ENCODE results near the gene YWHAE. TPM values are rescaled to one million over a fixed set of nuclear protein-coding genes. Genes with fewer than 3 reads are reported as not detected.

The YWHAE gene
- total and polyA plus RNA-seq, 2 of the 4 experiments (the other 2 are of a cell fraction), result 358 to 774 TPM

GRCh38 chr17:1328437-1328836 is 71.6 kb downstream of the YWHAE start:
- H3K27me3 ChIP-seq (ENCODE audit: control insufficient read depth, insufficient read depth, low read length), result no peaks in the 10 kb centered on the region
- H3K36me3 ChIP-seq (ENCODE audit: control insufficient read depth, insufficient read depth, low read length), result no peaks in the 10 kb centered on the region
- H2BK5ac ChIP-seq (ENCODE audit: low read depth, low read length, poor library complexity, severe bottlenecking), result no peak overlapping the region
- H3K23ac ChIP-seq (ENCODE audit: low read depth, low read length), result no peak overlapping the region
- H3K14ac ChIP-seq (replicated peaks; ENCODE audit: low read depth, low read length), result no peak overlapping the region
- H2BK20ac ChIP-seq (ENCODE audit: low read depth, low read length), result no peak overlapping the region
- H3K79me1 ChIP-seq (ENCODE audit: low read depth in 1 of 2, low read length in 2 of 2), result no peaks in the 10 kb centered on the region; a peak in 1 of 4 replicates
- H4K5ac ChIP-seq (ENCODE audit: low read depth, low read length), result no peak overlapping the region
- CTCF ChIA-PET, result no interaction called here
- no peaks in the 10 kb centered on the region for H3K9me3 ChIP-seq (ENCODE audit: control insufficient read depth, insufficient read depth, low read length)
- no peak overlapping the region for H3K9ac ChIP-seq (ENCODE audit: low read depth, low read length)
- H3K4me1 ChIP-seq (ENCODE audit: control insufficient read depth, insufficient read depth, low read length), result no peaks in the 10 kb centered on the region
- no peak overlapping the region for H4K8ac ChIP-seq (ENCODE audit: low read depth in 2 of 2, low read length in 2 of 2)
- POLR2A ChIA-PET (ENCODE audit: unreplicated experiment), result no interaction called here
- H2BK15ac ChIP-seq (ENCODE audit: low read depth, low read length), result no peak overlapping the region
- H3K4me2 ChIP-seq (ENCODE audit: low read depth, low read length), result no peak overlapping the region
- TF ChIP-seq SMC3 (IDR thresholded peaks at IDR 0.05; ENCODE audit: low read depth, low read length) (no peak), RCOR1 (IDR thresholded peaks at IDR 0.05; ENCODE audit: insufficient replicate concordance, low read length) (no peak), CEBPB (IDR thresholded peaks at IDR 0.05; ENCODE audit: low read depth, low read length) (no peak), BHLHE40 (IDR thresholded peaks at IDR 0.05; ENCODE audit: low read depth, low read length) (no peak), RAD21 (IDR thresholded peaks at IDR 0.05; ENCODE audit: low read length) (no peak), USF2 (IDR thresholded peaks at IDR 0.05; ENCODE audit: low read depth, low read length) (no peak), MAZ (IDR thresholded peaks at IDR 0.05; ENCODE audit: borderline replicate concordance, low read depth, low read length) (no peak), POLR2A (IDR thresholded peaks at IDR 0.05; ENCODE audit: low read depth, low read length) (no peak), CHD1 (IDR thresholded peaks at IDR 0.05; ENCODE audit: low read depth, low read length) (no peak), MAFK (IDR thresholded peaks at IDR 0.05; ENCODE audit: low read depth, low read length) (no peak), NFE2L2 (IDR thresholded peaks at IDR 0.05; ENCODE audit: low read depth, low read length) (no peak), CTCF (conservative IDR thresholded peaks at IDR 0.05; ENCODE audit: low read depth, low read length) (no peak), FOS (IDR thresholded peaks at IDR 0.05; ENCODE audit: low read depth, low read length) (no peak)
- H4K91ac ChIP-seq (ENCODE audit: insufficient read depth, low read depth, low read length), result no peak overlapping the region
- H3K4me3 ChIP-seq (ENCODE audit: insufficient read depth, low read depth, low read length), result no peak overlapping the region
- no peak overlapping the region for H3K27ac ChIP-seq (ENCODE audit: insufficient read depth, low read length)
- DNase-seq, result no peak
- no peaks in the 10 kb centered on the region for H3K9me1 ChIP-seq (ENCODE audit: insufficient read depth, low read length)
- no peak overlapping the region for H3K4ac ChIP-seq (ENCODE audit: low read depth, low read length)
- dilution Hi-C loops (cut with HindIII; ENCODE audit: low sequenced_read_pairs, unreplicated experiment), result no loop called here
- BruUV-seq (replicated peaks), result no TSS peak
- intact Hi-C loops (cut with micrococcal nuclease), result no loop called here
- WGBS, 2 experiments (ENCODE audit: extremely low coverage in 2 of 2, insufficient read length in 1 of 2), result 76% methylated on average over 3 of the region's 7 CpGs; no CpG with 5 or more reads in 1 of the 2 experiments
- in situ Hi-C loops (cut with MboI; ENCODE audit: low sequenced_read_pairs), result no loop called here
- H2BK120ac ChIP-seq (ENCODE audit: low read depth, low read length), result no peak overlapping the region
- no peak overlapping the region for H2AK5ac ChIP-seq (ENCODE audit: low read depth, low read length)
- H2AK9ac ChIP-seq (replicated peaks; ENCODE audit: low read depth, low read length, poor library complexity), result no peak overlapping the region
- H2AFZ ChIP-seq (replicated peaks; ENCODE audit: low read length, poor library complexity), result no peak overlapping the region
- H3K56ac ChIP-seq (ENCODE audit: extremely low read depth, insufficient read depth, low read length), result no peak overlapping the region
- H3K18ac ChIP-seq (ENCODE audit: low read depth, low read length), result no peak overlapping the region
- ATAC-seq (ENCODE audit: low read depth), result no peak
- H4K20me1 ChIP-seq (ENCODE audit: insufficient read depth, low read length), result no peaks in the 10 kb centered on the region
